Measurements from ENCODE around the gene RGS3. TPM values are rescaled to one million over a fixed set of nuclear protein-coding genes. Genes with fewer than 3 reads are reported as not detected.

The RGS3 gene
- total and polyA plus RNA-seq, 10 donors, result 17.5 to 122 (median 82.5) TPM

DNA sequence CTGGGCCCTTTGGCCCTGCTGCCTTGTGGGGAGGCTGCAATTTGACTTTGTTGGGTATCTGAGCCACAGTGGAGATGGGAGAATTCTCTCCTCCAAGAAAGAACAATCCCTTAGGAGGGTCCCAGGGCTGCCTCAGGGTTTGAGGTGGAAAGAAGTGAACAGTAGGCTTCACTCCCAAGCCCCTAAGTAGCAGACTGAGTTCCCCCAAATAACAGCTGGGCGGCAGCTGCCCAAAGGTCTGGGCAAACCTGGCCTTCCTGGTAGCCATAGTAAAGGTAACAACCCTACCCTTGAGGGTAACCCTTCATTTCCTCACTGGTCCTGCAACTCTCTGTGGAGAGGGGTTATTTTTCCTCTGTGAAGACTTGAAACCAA is 746 bp downstream of the RGS3 start:
- H3K27ac ChIP-seq, result no peak overlapping the region
- no peak for DNase-seq
- TF ChIP-seq, protein P1, sequence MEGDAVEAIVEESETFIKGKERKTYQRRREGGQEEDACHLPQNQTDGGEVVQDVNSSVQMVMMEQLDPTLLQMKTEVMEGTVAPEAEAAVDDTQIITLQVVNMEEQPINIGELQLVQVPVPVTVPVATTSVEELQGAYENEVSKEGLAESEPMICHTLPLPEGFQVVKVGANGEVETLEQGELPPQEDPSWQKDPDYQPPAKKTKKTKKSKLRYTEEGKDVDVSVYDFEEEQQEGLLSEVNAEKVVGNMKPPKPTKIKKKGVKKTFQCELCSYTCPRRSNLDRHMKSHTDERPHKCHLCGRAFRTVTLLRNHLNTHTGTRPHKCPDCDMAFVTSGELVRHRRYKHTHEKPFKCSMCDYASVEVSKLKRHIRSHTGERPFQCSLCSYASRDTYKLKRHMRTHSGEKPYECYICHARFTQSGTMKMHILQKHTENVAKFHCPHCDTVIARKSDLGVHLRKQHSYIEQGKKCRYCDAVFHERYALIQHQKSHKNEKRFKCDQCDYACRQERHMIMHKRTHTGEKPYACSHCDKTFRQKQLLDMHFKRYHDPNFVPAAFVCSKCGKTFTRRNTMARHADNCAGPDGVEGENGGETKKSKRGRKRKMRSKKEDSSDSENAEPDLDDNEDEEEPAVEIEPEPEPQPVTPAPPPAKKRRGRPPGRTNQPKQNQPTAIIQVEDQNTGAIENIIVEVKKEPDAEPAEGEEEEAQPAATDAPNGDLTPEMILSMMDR (IDR thresholded peaks at IDR 0.05 in 8 of 11, conservative IDR thresholded peaks at IDR 0.05 in 3 of 11), result no peak
- TF ChIP-seq POLR2A (IDR thresholded peaks at IDR 0.05), result no peak
- no peak for TF ChIP-seq POLR2AphosphoS5 (IDR thresholded peaks at IDR 0.05)
- H3K4me3 ChIP-seq, result no peak overlapping the region
- peaks cover 0 to 3% (median 0%) of the 10 kb centered on the region in 6 donors for H3K4me1 ChIP-seq
- H3K27me3 ChIP-seq (replicated peaks in 1 of 7), result no peaks in the 10 kb centered on the region
- 96 to 100% (median 98%) methylated on average over 1 of the region's 1 CpG; no CpG with 5 or more reads in 1 of the 5 donors for WGBS, 5 donors
- H3K36me3 ChIP-seq, result no peaks in the 10 kb centered on the region
- intact Hi-C loops (cut with DNase I; ENCODE audit: low total_unique reads), result no loop called here
- H3K9me3 ChIP-seq, result peaks cover 0 to 11% (median 0%) of the 10 kb centered on the region in 8 donors

DNA sequence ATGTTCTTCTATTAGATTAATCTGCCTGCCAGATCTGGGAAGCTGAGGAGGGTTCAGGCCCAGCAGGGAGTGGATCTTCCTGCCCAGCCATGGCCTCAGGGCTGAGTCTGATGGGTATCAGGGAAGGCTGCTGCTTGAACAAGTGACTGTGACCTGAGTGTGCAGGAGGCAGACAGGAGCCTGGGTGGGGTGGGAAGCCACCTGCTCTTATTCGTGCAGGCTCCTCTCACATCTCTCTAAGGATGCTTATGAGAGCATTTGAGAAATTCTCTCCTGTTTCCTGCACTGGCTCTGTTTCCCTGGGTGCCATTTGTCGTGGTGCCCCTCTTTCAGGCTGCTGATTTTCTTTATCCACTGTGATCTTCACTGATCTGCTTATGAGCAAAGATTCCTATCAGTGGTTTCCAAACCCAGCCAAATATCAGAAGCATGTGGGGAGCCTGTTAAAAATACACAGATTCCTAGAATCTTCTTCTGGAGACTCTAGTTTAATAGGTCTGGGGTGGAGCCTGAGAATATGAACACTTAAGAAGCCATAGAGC is 2.1 kb downstream of the RGS3 start:
- DNase-seq, result no peak

DNA sequence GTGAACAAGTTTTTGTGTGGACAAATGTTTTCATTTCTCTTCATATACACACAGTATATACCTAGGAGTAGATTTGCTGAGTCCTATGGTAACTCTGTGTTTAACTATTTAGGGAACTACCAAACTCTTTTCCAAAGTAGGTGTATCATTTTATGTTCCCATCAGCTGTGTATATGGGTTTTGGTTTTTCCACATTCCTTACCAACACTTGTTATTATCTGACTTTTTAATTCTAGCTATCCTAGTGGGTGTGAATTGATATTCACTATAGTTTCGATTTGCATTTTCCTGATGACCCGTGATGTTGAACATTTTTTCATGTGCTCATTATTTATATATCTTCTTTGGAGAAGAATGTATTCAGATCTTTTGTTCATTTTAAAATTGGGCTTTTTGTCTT is 3.7 kb downstream of the RGS3 start:
- Histone ChIP-seq H3K4me1 (peaks cover 0 to 5% (median 0%) of the 10 kb centered on the region in 6 donors), H3K36me3 (no peaks in the 10 kb centered on the region), H3K27ac (no peak overlapping the region), H3K9me3 (peaks cover 0 to 11% (median 0%) of the 10 kb centered on the region in 8 donors), H3K27me3 (replicated peaks in 1 of 7) (no peaks in the 10 kb centered on the region), H3K4me3 (no peak overlapping the region)
- TF ChIP-seq POLR2AphosphoS5 (IDR thresholded peaks at IDR 0.05) (no peak), POLR2A (IDR thresholded peaks at IDR 0.05) (no peak)
- TF ChIP-seq, protein P1 (IDR thresholded peaks at IDR 0.05 in 8 of 11, conservative IDR thresholded peaks at IDR 0.05 in 3 of 11), result no peak
- intact Hi-C loops (cut with DNase I; ENCODE audit: low total_unique reads), result no loop called here
- 94 to 100% (median 97%) methylated on average over 2 of the region's 2 CpGs for WGBS, 5 donors
- no peak for DNase-seq

More for the DNA sequence above, 2.1 kb downstream of the RGS3 start:
- Histone ChIP-seq H3K27ac (no peak overlapping the region), H3K4me1 (peaks cover 0 to 5% (median 0%) of the 10 kb centered on the region in 6 donors), H3K4me3 (no peak overlapping the region), H3K9me3 (peaks cover 0 to 11% (median 0%) of the 10 kb centered on the region in 8 donors), H3K36me3 (no peaks in the 10 kb centered on the region), H3K27me3 (replicated peaks in 1 of 7) (no peaks in the 10 kb centered on the region)
- TF ChIP-seq POLR2AphosphoS5 (IDR thresholded peaks at IDR 0.05), result no peak
- TF ChIP-seq POLR2A (IDR thresholded peaks at IDR 0.05), result no peak
- TF ChIP-seq, protein P1 (IDR thresholded peaks at IDR 0.05 in 8 of 11, conservative IDR thresholded peaks at IDR 0.05 in 3 of 11), result no peak
- intact Hi-C loops (cut with DNase I; ENCODE audit: low total_unique reads), result no loop called here
- WGBS, 5 donors, result 79 to 100% (median 89%) methylated on average over 2 of the region's 2 CpGs

DNA sequence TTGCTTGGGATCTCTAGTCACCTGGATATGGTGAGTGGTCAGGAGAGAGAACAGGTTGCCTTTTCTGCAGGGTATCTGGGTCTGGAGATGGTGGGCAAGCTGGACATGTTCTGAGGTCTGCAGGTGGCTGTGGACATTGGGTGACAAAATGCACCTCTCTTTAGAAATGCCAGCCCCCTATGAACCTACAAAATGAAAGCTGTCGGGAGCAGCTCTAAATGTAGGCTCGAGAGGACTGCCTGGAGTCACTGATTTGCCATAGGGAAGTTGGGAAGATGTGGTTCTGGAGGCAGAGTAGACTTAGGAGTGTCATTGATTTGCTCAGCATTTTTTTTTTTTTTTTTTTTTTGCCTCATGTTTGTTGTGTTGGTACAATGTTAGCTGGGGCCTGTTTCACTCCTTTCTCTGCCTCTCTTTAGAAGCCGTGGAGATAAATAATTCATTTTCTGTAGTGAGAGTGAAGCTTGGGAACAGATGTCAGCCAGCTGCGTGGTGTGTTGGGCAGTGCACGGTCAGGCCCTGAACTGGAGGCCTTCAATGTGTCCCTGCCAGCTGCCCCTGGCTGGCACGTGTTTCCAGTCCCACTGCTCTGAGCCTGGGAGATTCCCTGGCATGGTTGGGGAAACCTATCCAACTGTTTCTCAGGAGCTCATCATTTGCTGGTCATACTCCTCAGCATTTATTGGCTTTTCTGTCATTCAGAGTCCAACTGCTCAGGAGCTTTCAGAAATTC is 5.4 kb downstream of the RGS3 start:
- 67 to 85% (median 75%) methylated on average over 6 of the region's 6 CpGs for WGBS, 5 donors
- H3K9me3 ChIP-seq, result peaks cover 0 to 11% (median 0%) of the 10 kb centered on the region in 8 donors
- peak overlapping the region in 1 of 8 donors; percentile 6 for H3K27ac ChIP-seq
- H3K4me1 ChIP-seq, result peaks cover 0 to 5% (median 0%) of the 10 kb centered on the region in 6 donors
- H3K4me3 ChIP-seq, result no peak overlapping the region
- H3K36me3 ChIP-seq, result no peaks in the 10 kb centered on the region
- intact Hi-C loops (cut with DNase I; ENCODE audit: low total_unique reads), result no loop called here
- TF ChIP-seq POLR2A (IDR thresholded peaks at IDR 0.05) (no peak), POLR2AphosphoS5 (IDR thresholded peaks at IDR 0.05) (peak in 2 of 3 donors; percentile 74 to 76)
- H3K27me3 ChIP-seq (replicated peaks in 1 of 7), result no peaks in the 10 kb centered on the region
- DNase-seq, result no peak
